K562 (cell line): ENCODE results near the gene C1QL3. TPM values are rescaled to one million over a fixed set of nuclear protein-coding genes. Genes with fewer than 3 reads are reported as not detected.

Experiments
- CBX3 ChIP-seq, 2 experiments: IDR thresholded peaks; 1 replicate in 1 of 2; 2 replicates in 1 of 2; pipeline ENCODE4 v1.6.1; 2012; ENCODE audit warnings: inconsistent platforms in 2 of 2, low read length in 2 of 2, borderline replicate concordance in 1 of 2, control low read depth in 1 of 2
- FIP1L1 ChIP-seq: fragments of 200-400 bp; formaldehyde crosslinking; IDR thresholded peaks from 2 replicates; pipeline ENCODE4 v1.6.1; 2018; ENCODE audit warnings: mild to moderate bottlenecking, low read depth, low read length; ENCODE audit not compliant: poor library complexity, severe bottlenecking
- KAT2B ChIP-seq: IDR thresholded peaks from one replicate; pipeline ENCODE4 v1.6.1; 2012; ENCODE audit warnings: low read depth, mild to moderate bottlenecking, control low read depth, inconsistent platforms, low read length, moderate library complexity
- PTRF ChIP-seq: fragments of 450-650 bp; IDR thresholded peaks from 2 replicates; pipeline ENCODE4 v1.6.1; 2016; ENCODE audit warnings: mild to moderate bottlenecking, missing genetic modification characterization, missing compliant biosample characterization
- TSC22D4 ChIP-seq: fragments of 450-650 bp; IDR thresholded peaks from 2 replicates; pipeline ENCODE4 v1.6.1; 2016; ENCODE audit warnings: missing genetic modification characterization, missing biosample characterization, control low read depth
- polyA plus RNA-seq, 8 experiments: library from polyadenylated mRNA; depleted of rRNA in 4 of 8; stranded (reverse) in 5 of 8; unstranded in 3 of 8; fragments of >200 nt; fragmentation: Nextera tagmentation in 2 of 8; fragmentation: Illumina TruSeq in 1 of 8; extraction: Ambion mirVana in 2 of 8; extraction: Trizol in 1 of 8; gene quantifications; 2 replicates each; pipeline versions ENCODE4 v1.2.1 to v1.2.3, GENCODE V29; 2011 to 2014; ENCODE audit warnings: inconsistent platforms in 1 of 8, missing spikeins in 1 of 8
- total RNA-seq, 7 experiments: library from RNA; depleted of rRNA in 6 of 7; stranded (reverse); fragments of >200 nt in 6 of 7; fragmentation: Illumina TruSeq in 2 of 7; extraction: Trizol in 2 of 7; gene quantifications; 2 replicates each; pipeline versions ENCODE4 v1.2.1 to v1.2.3, GENCODE V29; 2011 to 2021; ENCODE audit warnings: low replicate concordance in 1 of 7
- TF ChIP-seq, protein P1 (sequence below), 2 experiments: IDR thresholded peaks; 2 replicates each; pipeline ENCODE4 v1.6.1; 2011; ENCODE audit warnings: borderline replicate concordance in 1 of 2, control low read depth in 1 of 2, low read depth in 1 of 2, low read length in 1 of 2, mild to moderate bottlenecking in 1 of 2, mixed read lengths in 1 of 2, moderate library complexity in 1 of 2; ENCODE audit not compliant: insufficient read depth in 1 of 2, insufficient read length in 1 of 2, poor library complexity in 1 of 2, severe bottlenecking in 1 of 2; ENCODE audit errors: extremely low read depth in 1 of 2
- TF ChIP-seq, protein P2 (sequence below): fragments of 250-450 bp; sonication (Bioruptor Pico); IDR thresholded peaks from 2 replicates; pipeline ENCODE4 v1.9.0; 2021; ENCODE audit warnings: mild to moderate bottlenecking, inconsistent platforms

C1QL3 gene
- total and polyA plus RNA-seq, 9 of the 15 experiments (the other 6 are each of a cell fraction or from before 2014, with no cell fraction given), result 0.28 to 0.37 TPM; not detected in 7

DNA sequence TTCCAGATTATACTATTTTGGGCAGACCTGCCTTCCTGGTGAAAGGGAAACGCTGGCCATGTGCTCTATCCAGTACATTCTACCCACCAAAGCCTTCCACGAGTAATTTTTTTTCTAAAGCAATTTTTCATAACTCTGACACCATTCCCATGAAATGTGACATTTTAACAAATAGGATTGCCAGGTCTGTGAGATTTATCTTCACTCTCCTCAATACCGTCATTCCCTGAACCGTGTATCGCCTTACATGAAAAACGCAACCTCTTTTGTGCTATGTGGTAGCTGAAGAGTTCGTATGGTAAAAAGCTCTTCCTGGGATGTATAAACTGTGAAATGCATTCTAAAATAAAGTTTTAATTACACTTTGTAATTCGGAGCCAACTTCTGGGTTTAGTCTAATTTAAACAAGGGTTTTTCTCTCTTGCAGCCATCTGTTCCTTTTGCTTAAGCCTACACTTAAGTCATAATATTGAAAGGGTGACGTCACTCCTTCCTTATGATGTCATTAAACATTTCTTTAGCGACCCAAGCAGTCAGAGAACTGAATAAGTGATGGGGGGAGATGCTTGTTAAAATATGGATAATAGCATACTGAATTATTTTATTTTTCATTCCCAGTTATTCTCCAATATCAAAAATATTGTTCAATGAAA is 27.7 kb downstream of the C1QL3 start (continued):
- TF ChIP-seq, protein P1, sequence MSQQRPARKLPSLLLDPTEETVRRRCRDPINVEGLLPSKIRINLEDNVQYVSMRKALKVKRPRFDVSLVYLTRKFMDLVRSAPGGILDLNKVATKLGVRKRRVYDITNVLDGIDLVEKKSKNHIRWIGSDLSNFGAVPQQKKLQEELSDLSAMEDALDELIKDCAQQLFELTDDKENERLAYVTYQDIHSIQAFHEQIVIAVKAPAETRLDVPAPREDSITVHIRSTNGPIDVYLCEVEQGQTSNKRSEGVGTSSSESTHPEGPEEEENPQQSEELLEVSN (IDR thresholded peaks at IDR 0.05; ENCODE audit: borderline replicate concordance in 1 of 2, extremely low read depth in 1 of 2, insufficient read depth in 1 of 2, insufficient read length in 1 of 2, low read depth in 1 of 2, low read length in 1 of 2, poor library complexity in 1 of 2, severe bottlenecking in 1 of 2), result no peak
- TF ChIP-seq PTRF (tag) (no peak), CBX3 (IDR thresholded peaks at IDR 0.05; ENCODE audit: borderline replicate concordance in 1 of 2, low read length in 2 of 2) (no peak), TSC22D4 (tag) (no peak), KAT2B (no peak), FIP1L1 (no peak)
- TF ChIP-seq, protein P2, sequence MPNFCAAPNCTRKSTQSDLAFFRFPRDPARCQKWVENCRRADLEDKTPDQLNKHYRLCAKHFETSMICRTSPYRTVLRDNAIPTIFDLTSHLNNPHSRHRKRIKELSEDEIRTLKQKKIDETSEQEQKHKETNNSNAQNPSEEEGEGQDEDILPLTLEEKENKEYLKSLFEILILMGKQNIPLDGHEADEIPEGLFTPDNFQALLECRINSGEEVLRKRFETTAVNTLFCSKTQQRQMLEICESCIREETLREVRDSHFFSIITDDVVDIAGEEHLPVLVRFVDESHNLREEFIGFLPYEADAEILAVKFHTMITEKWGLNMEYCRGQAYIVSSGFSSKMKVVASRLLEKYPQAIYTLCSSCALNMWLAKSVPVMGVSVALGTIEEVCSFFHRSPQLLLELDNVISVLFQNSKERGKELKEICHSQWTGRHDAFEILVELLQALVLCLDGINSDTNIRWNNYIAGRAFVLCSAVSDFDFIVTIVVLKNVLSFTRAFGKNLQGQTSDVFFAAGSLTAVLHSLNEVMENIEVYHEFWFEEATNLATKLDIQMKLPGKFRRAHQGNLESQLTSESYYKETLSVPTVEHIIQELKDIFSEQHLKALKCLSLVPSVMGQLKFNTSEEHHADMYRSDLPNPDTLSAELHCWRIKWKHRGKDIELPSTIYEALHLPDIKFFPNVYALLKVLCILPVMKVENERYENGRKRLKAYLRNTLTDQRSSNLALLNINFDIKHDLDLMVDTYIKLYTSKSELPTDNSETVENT (CRISPR knock-in tag), result no peak
